OCI-LY1 (cell line): Measurements from ENCODE around the gene IRF7.

ENCODE experiments used
- H2AFZ ChIP-seq: fragments of 200-600 bp; sonication (generic), shearing (Covaris generic); 2 replicates; pipeline ENCODE4 v1.6.0; 2014; ENCODE audit warnings: antibody characterized with exemption, mild to moderate bottlenecking, low read length
- H3F3A ChIP-seq: fragments of 200-600 bp; sonication (generic), shearing (Covaris generic); 2 replicates; pipeline ENCODE4 v1.6.0; 2014; ENCODE audit warnings: mild to moderate bottlenecking, antibody characterized with exemption, low read length, moderate library complexity; ENCODE audit not compliant: insufficient read depth
- H3K27ac ChIP-seq: fragments of 200-600 bp; sonication (generic); 2 replicates; pipeline ENCODE4 v1.5.1; 2014; ENCODE audit warnings: low read length, mixed run types, mild to moderate bottlenecking, low read depth; ENCODE audit not compliant: poor library complexity, severe bottlenecking
- H3K27me3 ChIP-seq: fragments of 200-600 bp; sonication (generic); 2 replicates; pipeline ENCODE4 v1.6.0; 2014; ENCODE audit warnings: antibody characterized with exemption, mild to moderate bottlenecking, low read length, moderate library complexity; ENCODE audit not compliant: insufficient read depth
- H3K36me3 ChIP-seq: fragments of 200-600 bp; sonication (generic); 2 replicates; pipeline ENCODE4 v1.6.1; 2014; ENCODE audit warnings: mild to moderate bottlenecking, antibody characterized with exemption, low read length, moderate library complexity, mixed read lengths; ENCODE audit not compliant: insufficient read depth
- H3K4me1 ChIP-seq: fragments of 200-600 bp; sonication (generic); 2 replicates; pipeline ENCODE4 v1.5.1; 2014; ENCODE audit warnings: mild to moderate bottlenecking, low read length, moderate library complexity; ENCODE audit not compliant: insufficient read depth, severe bottlenecking
- H3K4me2 ChIP-seq: fragments of 200-600 bp; sonication (generic), shearing (Covaris generic); 2 replicates; pipeline ENCODE4 v1.6.1; 2014; ENCODE audit warnings: low read length
- H3K4me3 ChIP-seq: fragments of 200-600 bp; sonication (generic); 2 replicates; pipeline ENCODE4 v1.5.1; 2014; ENCODE audit warnings: low read length, low read depth, mild to moderate bottlenecking, mixed read lengths; ENCODE audit not compliant: poor library complexity, severe bottlenecking
- H3K79me2 ChIP-seq: fragments of 200-600 bp; shearing (Covaris generic); 2 replicates; pipeline ENCODE4 v1.6.1; 2016; ENCODE audit warnings: mixed run types, low read length, mixed read lengths; ENCODE audit not compliant: insufficient read depth
- H3K9ac ChIP-seq: fragments of 200-600 bp; sonication (generic), shearing (Covaris generic); 2 replicates; pipeline ENCODE4 v1.6.1; 2014; ENCODE audit warnings: mild to moderate bottlenecking, low read length, mixed read lengths
- H3K9me2 ChIP-seq: fragments of 200-600 bp; sonication (generic), shearing (Covaris generic); 2 replicates; pipeline ENCODE4 v1.6.1; 2014; ENCODE audit warnings: low read depth, mild to moderate bottlenecking, low read length, mixed read lengths
- H3K9me3 ChIP-seq: fragments of 200-600 bp; shearing (Covaris generic); 2 replicates; pipeline ENCODE4 v1.6.1; 2014; ENCODE audit warnings: low read length, mixed read lengths
- H4K20me1 ChIP-seq: fragments of 200-600 bp; sonication (generic), shearing (Covaris generic); 2 replicates; pipeline ENCODE4 v1.6.0; 2016; ENCODE audit warnings: mild to moderate bottlenecking, low read length; ENCODE audit not compliant: insufficient read depth
- CTCF ChIP-seq: fragments of 200-600 bp; sonication (generic), shearing (Covaris generic); IDR thresholded peaks from 2 replicates; pipeline ENCODE4 v1.5.1; 2017; ENCODE audit warnings: mild to moderate bottlenecking, antibody characterized with exemption, low read length, moderate library complexity, mixed read lengths
- EZH2 ChIP-seq: fragments of 200-600 bp; sonication (generic), shearing (Covaris generic); IDR thresholded peaks from 2 replicates; pipeline ENCODE4 v1.8.0; 2017; ENCODE audit warnings: borderline replicate concordance, mixed run types, mild to moderate bottlenecking, antibody characterized with exemption, low read length, moderate library complexity, mixed read lengths

The IRF7 gene

GRCh38 chr11:643849-644738, 28.3 kb upstream of the IRF7 start:
- H3K79me2 ChIP-seq = no peaks in the 10 kb centered on the region
- TF ChIP-seq CTCF (no peak), EZH2 (no peak)
- H3K36me3 ChIP-seq = peaks cover 5% of the 10 kb centered on the region; the same call in 1 of the 2 replicates
- H3K9me2 ChIP-seq = no peaks in the 10 kb centered on the region
- no peaks in the 10 kb centered on the region for H4K20me1 ChIP-seq
- no peak overlapping the region for H3K4me3 ChIP-seq
- H2AFZ ChIP-seq = no peak overlapping the region
- H3K4me2 ChIP-seq = no peak overlapping the region
- H3K4me1 ChIP-seq = peaks cover 18% of the 10 kb centered on the region
- no peaks in the 10 kb centered on the region for H3F3A ChIP-seq
- no peaks in the 10 kb centered on the region for H3K9me3 ChIP-seq
- no peak overlapping the region for H3K27ac ChIP-seq
- no peak overlapping the region for H3K9ac ChIP-seq
- H3K27me3 ChIP-seq = no peaks in the 10 kb centered on the region

DNA sequence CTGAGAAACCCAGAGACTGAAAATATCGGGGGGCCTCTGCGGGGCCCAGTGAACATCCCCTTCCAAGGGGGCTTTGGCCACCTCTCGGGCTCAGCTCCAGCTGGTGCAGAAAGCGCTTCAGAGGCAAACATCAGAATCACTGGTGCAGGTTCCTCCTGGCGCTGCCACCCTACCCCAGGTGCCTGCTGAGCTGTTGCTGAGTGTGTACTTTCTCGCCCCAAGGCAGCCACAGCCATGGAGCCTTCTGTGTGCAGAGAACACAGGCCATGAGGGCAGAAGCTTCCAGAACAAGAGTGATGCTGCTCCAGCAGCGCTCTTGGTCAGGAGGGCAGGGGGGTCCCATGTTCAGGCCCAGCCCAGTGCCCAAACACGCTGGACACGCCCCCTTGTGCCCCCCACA, 27.6 kb upstream of the IRF7 start:
- H3K27ac ChIP-seq = no peak overlapping the region
- no peaks in the 10 kb centered on the region for H3K79me2 ChIP-seq
- H2AFZ ChIP-seq = no peak overlapping the region
- H3F3A ChIP-seq = no peaks in the 10 kb centered on the region
- no peaks in the 10 kb centered on the region for H3K9me3 ChIP-seq
- H3K4me3 ChIP-seq = no peak overlapping the region
- peaks cover 5% of the 10 kb centered on the region; the same call in 1 of the 2 replicates for H3K36me3 ChIP-seq
- H3K27me3 ChIP-seq = no peaks in the 10 kb centered on the region
- peaks cover 18% of the 10 kb centered on the region for H3K4me1 ChIP-seq
- H3K9ac ChIP-seq = no peak overlapping the region
- TF ChIP-seq CTCF (no peak), EZH2 (no peak)
- H3K4me2 ChIP-seq = no peak overlapping the region
- no peaks in the 10 kb centered on the region for H4K20me1 ChIP-seq
- H3K9me2 ChIP-seq = no peaks in the 10 kb centered on the region

DNA sequence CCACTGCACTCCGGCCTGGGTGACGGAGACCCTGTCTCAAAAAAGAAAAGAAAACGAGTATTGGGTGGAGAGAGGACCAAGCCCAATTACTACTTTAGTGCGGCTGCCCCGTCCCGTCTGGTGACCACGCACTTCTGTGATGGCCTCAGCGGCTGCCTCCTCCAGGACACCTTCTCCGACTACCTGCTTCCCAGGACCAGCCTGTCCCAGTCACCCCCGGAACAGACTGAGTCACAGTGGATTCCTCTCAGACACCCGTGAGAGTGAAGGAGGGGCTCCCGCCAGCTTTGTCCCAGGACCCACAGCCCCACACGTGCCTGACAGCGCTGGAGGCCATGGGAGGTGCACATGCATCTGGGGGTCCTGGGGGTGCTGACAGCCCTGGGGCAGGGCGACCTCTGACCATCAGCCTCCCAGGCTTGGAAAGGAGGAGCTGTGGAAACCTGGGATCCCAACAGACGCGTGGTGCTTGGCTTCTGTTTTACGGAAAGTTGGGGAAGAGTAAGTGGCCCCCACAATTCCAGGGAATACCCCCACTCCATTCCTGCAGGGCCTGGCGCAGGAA, 26.1 kb upstream of the IRF7 start:
- H3K9me3 ChIP-seq = no peaks in the 10 kb centered on the region
- no peak overlapping the region for H3K4me2 ChIP-seq
- peaks cover 5% of the 10 kb centered on the region; the same call in 1 of the 2 replicates for H3K36me3 ChIP-seq
- TF ChIP-seq CTCF (no peak), EZH2 (no peak)
- no peaks in the 10 kb centered on the region for H3F3A ChIP-seq
- H3K27me3 ChIP-seq = no peaks in the 10 kb centered on the region
- no peak overlapping the region for H3K9ac ChIP-seq
- H2AFZ ChIP-seq = no peak overlapping the region
- H3K4me3 ChIP-seq = no peak overlapping the region
- H3K4me1 ChIP-seq = peaks cover 17% of the 10 kb centered on the region
- no peaks in the 10 kb centered on the region for H3K79me2 ChIP-seq
- no peaks in the 10 kb centered on the region for H4K20me1 ChIP-seq
- no peaks in the 10 kb centered on the region for H3K9me2 ChIP-seq
- no peak overlapping the region for H3K27ac ChIP-seq
